Left ventricle myocardium inferior (tissue), 1 donor: ENCODE data around the gene ZNRF3. TPM values are rescaled to one million over a fixed set of nuclear protein-coding genes. Genes with fewer than 3 reads are reported as not detected.

ENCODE experiments used
- DNase-seq: peaks from one replicate; pipeline ENCODE4 v3.0.0-alpha.2; 2020
- H3K27ac ChIP-seq: fragments of 200-600 bp; replicated peaks from 2 replicates; pipeline ENCODE4 v1.8.0; 2021
- H3K27me3 ChIP-seq: fragments of 200-600 bp; 2 replicates; pipeline ENCODE4 v1.8.0; 2021; ENCODE audit warnings: low read depth
- H3K36me3 ChIP-seq: fragments of 200-600 bp; 2 replicates; pipeline ENCODE4 v1.8.0; 2021
- H3K4me1 ChIP-seq: fragments of 200-600 bp; 2 replicates; pipeline ENCODE4 v1.8.0; 2021
- H3K4me3 ChIP-seq: fragments of 200-600 bp; 2 replicates; pipeline ENCODE4 v1.8.0; 2021; ENCODE audit warnings: mild to moderate bottlenecking, moderate library complexity
- H3K9me3 ChIP-seq: fragments of 200-600 bp; replicated peaks from 2 replicates; pipeline ENCODE4 v1.8.0; 2021
- intact Hi-C: fragments of 100-400 bp; cut with micrococcal nuclease; formaldehyde crosslinking; loops from one replicate; pipeline ENCODE4 v1.11.0; 2022
- total RNA-seq: library from RNA; stranded (reverse); fragmentation: NEBNext Ultra II Directional; extraction: Animal tissue kit (Norgen Biotek cat#: 25700); gene quantifications from one replicate; pipeline ENCODE4 v1.2.1, GENCODE V29; 2021
- TF ChIP-seq, protein P1 (sequence below): fragments of 200-600 bp; IDR thresholded peaks from 2 replicates; pipeline ENCODE4 v1.8.0; 2021; ENCODE audit warnings: antibody characterized with exemption, mild to moderate bottlenecking, borderline replicate concordance
- donor health status: DM: no; HTN: yes; CAD: no; lungs with severe emphysema.

Gene ZNRF3
- total RNA-seq, 1 donor from 2014 or later = 6.3 TPM

- Histone ChIP-seq H3K4me1 (peaks cover 38% of the 10 kb centered on the region), H3K4me3 (no peak overlapping the region), H3K9me3 (no peaks in the 10 kb centered on the region), H3K36me3 (no peaks in the 10 kb centered on the region), H3K27me3 (peaks cover 10% of the 10 kb centered on the region), H3K27ac (no peak overlapping the region)
- DNase-seq = no peak
- TF ChIP-seq, protein P1, sequence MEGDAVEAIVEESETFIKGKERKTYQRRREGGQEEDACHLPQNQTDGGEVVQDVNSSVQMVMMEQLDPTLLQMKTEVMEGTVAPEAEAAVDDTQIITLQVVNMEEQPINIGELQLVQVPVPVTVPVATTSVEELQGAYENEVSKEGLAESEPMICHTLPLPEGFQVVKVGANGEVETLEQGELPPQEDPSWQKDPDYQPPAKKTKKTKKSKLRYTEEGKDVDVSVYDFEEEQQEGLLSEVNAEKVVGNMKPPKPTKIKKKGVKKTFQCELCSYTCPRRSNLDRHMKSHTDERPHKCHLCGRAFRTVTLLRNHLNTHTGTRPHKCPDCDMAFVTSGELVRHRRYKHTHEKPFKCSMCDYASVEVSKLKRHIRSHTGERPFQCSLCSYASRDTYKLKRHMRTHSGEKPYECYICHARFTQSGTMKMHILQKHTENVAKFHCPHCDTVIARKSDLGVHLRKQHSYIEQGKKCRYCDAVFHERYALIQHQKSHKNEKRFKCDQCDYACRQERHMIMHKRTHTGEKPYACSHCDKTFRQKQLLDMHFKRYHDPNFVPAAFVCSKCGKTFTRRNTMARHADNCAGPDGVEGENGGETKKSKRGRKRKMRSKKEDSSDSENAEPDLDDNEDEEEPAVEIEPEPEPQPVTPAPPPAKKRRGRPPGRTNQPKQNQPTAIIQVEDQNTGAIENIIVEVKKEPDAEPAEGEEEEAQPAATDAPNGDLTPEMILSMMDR = no peak
- intact Hi-C loops = no loop called here
Measured at GRCh38 chr22:29069463-29069862, 186.1 kb downstream of the ZNRF3 start.

GRCh38 chr22:29070490-29070889, 187.1 kb downstream of the ZNRF3 start:
- DNase-seq = no peak
- intact Hi-C loops = no loop called here
- Histone ChIP-seq H3K9me3 (no peaks in the 10 kb centered on the region), H3K4me3 (no peak overlapping the region), H3K27ac (no peak overlapping the region), H3K4me1 (peaks cover 48% of the 10 kb centered on the region), H3K36me3 (no peaks in the 10 kb centered on the region), H3K27me3 (peaks cover 10% of the 10 kb centered on the region)
- TF ChIP-seq, protein P1 = no peak

DNA sequence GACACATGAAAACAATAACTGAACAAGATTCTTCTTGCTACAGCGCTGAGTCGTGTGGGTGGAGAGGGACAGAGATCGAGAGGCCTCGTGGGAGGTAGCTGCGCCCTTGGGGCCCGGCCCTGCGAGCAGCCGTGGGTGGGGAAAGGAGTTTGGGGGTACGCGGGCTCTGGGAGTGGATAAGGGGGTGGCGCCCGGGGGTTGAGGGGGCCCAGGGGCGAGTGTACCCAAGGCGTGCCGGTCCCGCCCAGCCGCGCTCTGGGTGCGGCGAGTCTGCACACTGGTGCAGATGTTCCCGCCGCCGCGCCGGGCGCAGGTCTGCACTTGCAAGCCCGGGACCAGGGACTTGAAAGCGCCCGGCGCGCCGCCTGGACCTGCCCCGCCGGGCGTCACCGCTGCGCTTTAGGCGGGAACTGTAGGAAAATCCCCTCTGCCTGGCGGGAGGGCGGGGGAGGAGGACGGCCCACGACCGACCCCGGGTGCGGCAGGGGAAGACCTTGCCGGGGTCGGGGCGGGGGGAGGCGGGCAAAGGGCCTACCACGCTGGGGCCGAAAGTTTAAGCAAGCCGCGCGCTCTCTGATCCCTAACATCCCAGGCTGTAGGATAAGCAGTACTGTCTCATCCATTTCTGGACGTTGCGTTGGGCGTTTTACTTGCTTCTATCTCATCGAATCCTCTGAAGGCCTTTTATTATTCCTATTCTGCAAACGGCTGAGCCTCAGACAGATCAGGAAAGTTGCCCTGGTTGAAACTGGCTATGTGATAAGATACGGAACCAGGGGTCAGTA, 188.1 kb downstream of the ZNRF3 start:
- TF ChIP-seq, protein P1 = no peak

DNA sequence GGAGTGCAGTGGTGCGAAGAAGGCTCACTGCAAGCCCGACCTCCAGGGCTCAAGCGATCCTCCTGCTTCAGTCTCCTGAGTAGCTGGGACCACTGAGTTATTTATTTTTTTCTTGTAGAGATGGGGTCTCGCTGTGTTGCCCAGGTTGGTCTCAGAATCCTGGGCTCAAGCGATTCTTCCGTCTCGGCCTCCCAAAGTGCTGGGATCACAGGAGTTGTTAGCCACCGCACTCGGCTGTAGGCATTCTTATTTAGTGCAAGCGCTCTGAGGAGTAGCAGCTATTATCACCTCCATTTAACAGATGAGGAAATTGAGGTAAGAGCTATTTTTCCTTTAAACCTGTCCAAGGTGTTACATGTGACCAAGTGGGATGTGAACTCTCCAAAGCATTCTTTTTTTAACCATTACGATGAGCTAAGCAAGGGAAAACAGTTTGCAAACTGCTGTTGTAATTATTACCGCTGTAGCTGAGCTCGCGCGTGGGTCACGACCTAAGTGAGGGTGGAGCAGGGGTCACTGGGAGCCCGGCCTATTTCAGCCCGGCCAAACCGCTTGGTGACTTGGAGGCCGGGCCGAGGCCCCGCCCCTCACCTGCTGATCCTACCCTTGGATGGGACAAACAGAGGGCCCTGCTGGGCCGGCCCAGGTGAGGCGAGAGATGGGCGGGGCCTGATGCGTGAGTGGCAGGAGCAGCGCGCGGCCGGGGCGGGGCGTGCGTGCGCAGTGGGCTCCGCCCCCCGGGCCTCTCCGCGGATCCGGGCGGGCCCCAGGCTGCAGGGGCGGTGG, 189.0 kb downstream of the ZNRF3 start:
- DNase-seq = peak; percentile 90
- H3K36me3 ChIP-seq = no peaks in the 10 kb centered on the region
- peak overlapping the region; percentile 82 for H3K4me3 ChIP-seq
- no peaks in the 10 kb centered on the region for H3K9me3 ChIP-seq
- peaks cover 52% of the 10 kb centered on the region for H3K4me1 ChIP-seq
- TF ChIP-seq, protein P1 = no peak
- intact Hi-C loops = no loop called here
- H3K27me3 ChIP-seq = peaks cover 10% of the 10 kb centered on the region
- no peak overlapping the region for H3K27ac ChIP-seq

More for the DNA sequence above, 188.1 kb downstream of the ZNRF3 start:
- no peak for DNase-seq
- intact Hi-C loops = no loop called here
- Histone ChIP-seq H3K27ac (no peak overlapping the region), H3K4me3 (peak overlapping the region; percentile 82), H3K9me3 (no peaks in the 10 kb centered on the region), H3K36me3 (no peaks in the 10 kb centered on the region), H3K27me3 (peaks cover 10% of the 10 kb centered on the region), H3K4me1 (peaks cover 48% of the 10 kb centered on the region)

DNA sequence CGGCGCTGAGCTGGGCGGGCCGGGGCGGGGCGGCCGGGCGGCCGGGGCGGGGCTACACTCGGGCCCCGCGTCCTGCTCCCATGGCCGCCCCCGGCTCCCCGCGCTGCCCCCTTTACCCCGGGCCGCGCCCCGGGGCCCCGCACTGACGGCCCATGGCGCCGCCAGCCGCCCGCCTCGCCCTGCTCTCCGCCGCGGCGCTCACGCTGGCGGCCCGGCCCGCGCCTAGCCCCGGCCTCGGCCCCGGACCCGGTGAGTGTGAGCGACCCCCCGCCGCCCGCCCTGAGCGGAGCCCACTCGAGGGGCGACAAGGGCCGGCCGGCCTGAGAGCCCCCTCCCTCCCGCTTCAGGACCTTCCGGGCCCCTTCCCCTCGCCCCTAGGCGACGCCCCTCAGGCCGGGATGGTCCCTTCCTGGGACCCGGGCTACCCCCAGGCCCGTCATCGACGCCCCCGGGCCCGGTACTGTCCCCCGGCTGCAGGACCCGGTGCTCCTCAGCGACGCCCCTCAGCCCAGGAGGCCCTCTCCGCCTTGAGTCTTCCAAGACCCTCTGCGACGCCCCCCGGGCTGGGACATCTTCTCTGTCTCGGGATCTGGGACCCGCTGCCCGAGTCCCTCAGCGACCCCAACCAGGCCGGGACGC, 189.7 kb downstream of the ZNRF3 start, which contains the start of gene KREMEN1:
KREMEN1 (plus strand) TSS at position 57 of the 639 bp plus-strand sequence; CDS start at position 153, 96 bp downstream.
- Histone ChIP-seq H3K36me3 (no peaks in the 10 kb centered on the region), H3K4me1 (peaks cover 57% of the 10 kb centered on the region), H3K9me3 (no peaks in the 10 kb centered on the region), H3K4me3 (peak within 1 kb of the TSS; percentile 82), H3K27me3 (peaks cover 10% of the 10 kb centered on the region), H3K27ac (peak within 1 kb of the TSS; percentile 80)
- intact Hi-C loops = no loop called here
- TF ChIP-seq, protein P1 = no peak
- no peak for DNase-seq
